Body of pancreas (tissue), 4 donors: ENCODE results near the gene KIAA0930. TPM values are rescaled to one million over a fixed set of nuclear protein-coding genes. Genes with fewer than 3 reads are reported as not detected.

Source experiments
- ATAC-seq: fragments of 150-250 bp; one replicate; pipeline ENCODE4 v1.9.1; 2016
- DNase-seq, 4 donors: peaks; one replicate each; pipeline ENCODE4 v3.0.0-alpha.2; 2019
- H3K27ac ChIP-seq, 4 donors: fragments of 200-600 bp; sonication (generic); 1 replicate in 3 of 4; 2 replicates in 1 of 4; pipeline versions ENCODE4 v1.5.1 to v1.6.1; 2016 to 2019; ENCODE audit warnings: mild to moderate bottlenecking in 1 of 4, mixed read lengths in 1 of 4, moderate library complexity in 1 of 4
- H3K27me3 ChIP-seq, 2 donors: fragments of 200-600 bp; sonication (generic); one replicate each; pipeline ENCODE4 v1.6.0; 2016; ENCODE audit warnings: mild to moderate bottlenecking in 1 of 2
- H3K36me3 ChIP-seq, 2 donors: fragments of 200-600 bp; sonication (generic); replicated peaks in 1 of 2; 2 replicates each; pipeline ENCODE4 v1.5.1; 2016; ENCODE audit warnings: low read depth in 2 of 2; ENCODE audit not compliant: insufficient read depth in 1 of 2
- H3K4me1 ChIP-seq: fragments of 200-600 bp; sonication (generic); one replicate; pipeline ENCODE4 v1.6.0; 2016
- H3K4me3 ChIP-seq, 2 donors: fragments of 200-600 bp; sonication (generic); 1 replicate in 1 of 2; 2 replicates in 1 of 2; pipeline ENCODE4 v1.5.1; 2016 to 2019
- H3K9me3 ChIP-seq, 3 donors: fragments of 200-600 bp; sonication (generic); 1 replicate in 2 of 3; 2 replicates in 1 of 3; pipeline ENCODE4 v1.5.1; 2016
- CTCF ChIP-seq, 7 experiments: fragments of 450-650 bp in 4 of 7; fragments of 200-600 bp in 3 of 7; sonication (generic) in 3 of 7; IDR thresholded peaks; one replicate each; pipeline ENCODE4 v1.5.1; 2016 to 2019; ENCODE audit warnings: antibody characterized with exemption in 7 of 7
- POLR2A ChIP-seq, 3 donors: fragments of 450-650 bp; IDR thresholded peaks; one replicate each; pipeline ENCODE4 v1.6.1; 2016; ENCODE audit warnings: antibody characterized with exemption in 3 of 3, mild to moderate bottlenecking in 2 of 3
- WGBS, 2 donors: methylation state at CpG; one replicate each; pipeline ENCODE4 v1.1.5; 2017; 5-methylcytosine and 5-hydroxymethylcytosine counted together
- intact Hi-C: fragments of 100-400 bp; cut with DNase I; formaldehyde crosslinking; loops from one replicate; pipeline ENCODE4 v1.15.1; 2023
- microRNA counts, 2 donors: library from miRNA; unstranded; fragments of <30 nt; microRNA quantifications; one replicate each; lab custom pipeline; 2017
- microRNA-seq, 2 donors: library from miRNA; unstranded; fragments of <30 nt; microRNA quantifications; one replicate each; pipeline ENCODE4, GENCODE V29; 2016; ENCODE audit warnings: borderline number of aligned reads in 2 of 2, borderline replicate concordance in 2 of 2
- small RNA-seq: library from RNA; depleted of rRNA; stranded (forward); fragments of <200 nt; gene quantifications from one replicate; pipeline ENCODE3, GENCODE V24; 2016
- total RNA-seq, 2 donors: library from RNA; depleted of rRNA; stranded (reverse); fragments of >200 nt; gene quantifications; one replicate each; pipeline ENCODE4 v1.1.0, GENCODE V29; 2016

KIAA0930 gene
- total RNA-seq, 2 donors from 2014 or later, result 14.2 to 17.9 TPM

GRCh38 chr22:45144916-45145315 lies 95.8 kb downstream of the KIAA0930 start:
- H3K27ac ChIP-seq, result no peak overlapping the region
- intact Hi-C loops, result no loop called here
- ATAC-seq (no peak), DNase-seq (no peak)
- no peaks in the 10 kb centered on the region for H3K9me3 ChIP-seq
- H3K36me3 ChIP-seq, result no peaks in the 10 kb centered on the region
- 82 to 83% methylated on average over 1 of the region's 1 CpG for WGBS, 2 donors
- H3K4me1 ChIP-seq, result no peaks in the 10 kb centered on the region
- no peak overlapping the region for H3K4me3 ChIP-seq
- TF ChIP-seq CTCF (IDR thresholded peaks at IDR 0.05) (no peak), POLR2A (IDR thresholded peaks at IDR 0.05) (no peak)
- H3K27me3 ChIP-seq, result no peaks in the 10 kb centered on the region

GRCh38 chr22:45142376-45142775 lies 98.3 kb downstream of the KIAA0930 start:
- no peak overlapping the region for H3K27ac ChIP-seq
- H3K36me3 ChIP-seq, result no peaks in the 10 kb centered on the region
- H3K4me1 ChIP-seq, result no peaks in the 10 kb centered on the region
- intact Hi-C loops, result no loop called here
- DNase-seq, result no peak
- ATAC-seq, result no peak
- H3K4me3 ChIP-seq, result no peak overlapping the region
- WGBS, 2 donors, result 82 to 88% methylated on average over 15 of the region's 15 CpGs
- no peaks in the 10 kb centered on the region for H3K9me3 ChIP-seq
- TF ChIP-seq CTCF (IDR thresholded peaks at IDR 0.05) (no peak), POLR2A (IDR thresholded peaks at IDR 0.05) (no peak)
- no peaks in the 10 kb centered on the region for H3K27me3 ChIP-seq

MicroRNAs within 50 kb of the gene (microRNA counts, 767-probe panel; counts per million panel counts)
- 0 to 736 counts per million in 2 donors for microRNA hsa-miR-1249 (lab: Ali Mortazavi, UCI)

Small RNA genes within 50 kb of the gene (microRNA-seq; reads per million reads assigned to microRNA genes)
- 11.6 to 18.0 reads per million in 2 donors for gene MIR1249

Small RNA genes within 50 kb of the gene (small RNA-seq; reads per million reads assigned to genes)
- 1.4 reads per million, percentile 57 among the genes with 10 or more reads in this experiment for gene MIR1249

Other genes starting within 250 kb of the KIAA0930 start
- gene PHF21B, start 230.9 kb downstream of the KIAA0930 start, total RNA-seq, result under 1 TPM in 1 of 2 donors, not detected in 1; under 0.01 TPM
- gene NUP50, start 77.0 kb downstream of the KIAA0930 start, total RNA-seq, result 10 to 100 TPM; 39.2 to 43.1 TPM
- gene UPK3A, start 44.1 kb upstream of the KIAA0930 start, total RNA-seq, result not detected
- gene FAM118A, start 69.0 kb upstream of the KIAA0930 start, total RNA-seq, result 100 to 1,000 TPM in 1 of 2 donors, 10 to 100 TPM in 1; 13.0 to 149 TPM
- not detected for gene SMC1B, start 172.7 kb upstream of the KIAA0930 start, total RNA-seq
- not detected for gene RIBC2, start 172.8 kb upstream of the KIAA0930 start, total RNA-seq